ENCODE results near the gene GRID1.

DNA sequence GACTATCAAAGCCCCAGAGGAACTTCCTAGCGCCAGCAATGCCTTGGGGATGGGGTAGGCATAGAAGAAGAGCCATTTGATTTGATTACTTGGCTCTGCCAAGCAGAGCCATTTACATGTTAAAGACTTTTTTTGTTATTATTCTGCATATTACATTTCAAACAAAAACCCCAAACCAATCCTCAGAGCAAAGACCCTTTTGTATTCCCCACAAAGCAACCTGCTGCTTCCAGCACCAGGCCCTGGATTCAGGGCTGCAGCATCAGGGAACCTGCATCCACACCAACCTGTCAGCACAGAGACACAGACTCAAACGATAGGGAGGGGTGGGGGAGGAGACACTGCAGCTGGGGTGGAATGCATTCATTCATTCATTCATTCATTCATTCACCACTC, 73.2 kb downstream of the GRID1 start:
- TF ChIP-seq CTCF (IDR thresholded peaks at IDR 0.05; ENCODE audit: low read length), result no peak
- no peak for TF ChIP-seq EZH2phosphoT487 (IDR thresholded peaks at IDR 0.05; ENCODE audit: low read length)
